B cell (primary cell): Measurements from ENCODE around the gene CDH12. TPM values are rescaled to one million over a fixed set of nuclear protein-coding genes. Genes with fewer than 3 reads are reported as not detected.

Source experiments
- ATAC-seq: fragments of 200-7000 bp; cut with Tn5 transposase; one replicate; pipeline ENCODE4 v1.10.0; 2021; ENCODE audit warnings: low read depth, mild to moderate bottlenecking, moderate number of reproducible peaks, moderate library complexity
- CTCF ChIA-PET: fragments of 350-600 bp; sonication (Branson Sonifier 250); formaldehyde crosslinking; loops from one replicate; lab custom pipeline; 2021; ENCODE audit warnings: antibody characterized with exemption, inconsistent platforms; lab: Charles Lee
- POLR2A ChIA-PET: fragments of 350-600 bp; sonication (Branson Sonifier 250); formaldehyde crosslinking; loops from one replicate; lab custom pipeline; 2021; ENCODE audit warnings: antibody characterized with exemption; lab: Charles Lee
- DNase-seq: peaks from one replicate; pipeline ENCODE4 v3.0.0; 2013
- H2AFZ ChIP-seq: 2 replicates; pipeline ENCODE4 v1.6.1; 2012; ENCODE audit warnings: mild to moderate bottlenecking, low read depth, low read length; ENCODE audit not compliant: insufficient read depth, poor library complexity, severe bottlenecking
- H3K27ac ChIP-seq, 2 donors: 1 replicate in 1 of 2; 2 replicates in 1 of 2; pipeline ENCODE4 v1.5.1; 2012 to 2013; ENCODE audit warnings: low read length in 2 of 2, mild to moderate bottlenecking in 2 of 2, moderate library complexity in 1 of 2
- H3K27me3 ChIP-seq, 4 experiments: fragments of 200-600 bp in 1 of 4; sonication (generic) in 1 of 4; replicated peaks in 1 of 4; 1 replicate in 2 of 4; 2 replicates in 2 of 4; pipeline versions ENCODE4 v1.6.1 to v1.7.0; 2013 to 2016; ENCODE audit warnings: low read length in 3 of 4, mild to moderate bottlenecking in 2 of 4, mixed read lengths in 1 of 4, moderate library complexity in 1 of 4; ENCODE audit not compliant: insufficient read depth in 4 of 4, control insufficient read depth in 3 of 4; ENCODE audit errors: control extremely low read depth in 1 of 4
- H3K36me3 ChIP-seq, 2 experiments: replicated peaks in 1 of 2; 1 replicate in 1 of 2; 2 replicates in 1 of 2; pipeline versions ENCODE4 v1.6.1 to v1.7.1; 2013; ENCODE audit warnings: low read length in 1 of 2; ENCODE audit not compliant: insufficient read depth in 2 of 2, control insufficient read depth in 1 of 2; ENCODE audit errors: control extremely low read depth in 1 of 2, extremely low read depth in 1 of 2
- H3K4me1 ChIP-seq, 2 donors: fragments of 200-600 bp in 1 of 2; sonication (generic) in 1 of 2; 1 replicate in 1 of 2; 2 replicates in 1 of 2; pipeline versions ENCODE4 v1.5.1 to v1.6.1; 2013 to 2017; ENCODE audit warnings: low read length in 2 of 2; ENCODE audit not compliant: control insufficient read depth in 2 of 2, insufficient read depth in 2 of 2
- H3K4me2 ChIP-seq: replicated peaks from 2 replicates; pipeline ENCODE3; 2012; ENCODE audit warnings: mild to moderate bottlenecking, low read depth, low read length; ENCODE audit not compliant: poor library complexity, severe bottlenecking
- H3K4me3 ChIP-seq, 5 experiments: fragments of 200-600 bp in 1 of 5; sonication (generic) in 1 of 5; 1 replicate in 3 of 5; 2 replicates in 2 of 5; pipeline versions ENCODE4 v1.5.1 to v1.7.0; 2011 to 2016; ENCODE audit warnings: low read length in 4 of 5, mild to moderate bottlenecking in 4 of 5, low read depth in 2 of 5, control low read depth in 1 of 5, moderate library complexity in 1 of 5; ENCODE audit not compliant: insufficient read depth in 1 of 5; ENCODE audit errors: control extremely low read depth in 1 of 5, extremely low read depth in 1 of 5
- H3K79me2 ChIP-seq: fragments of 200-600 bp; sonication (generic); one replicate; pipeline ENCODE4 v1.6.0; 2016; ENCODE audit warnings: low read length; ENCODE audit not compliant: control insufficient read depth, insufficient read depth
- H3K9ac ChIP-seq: fragments of 200-600 bp; sonication (generic); 2 replicates; pipeline ENCODE4 v1.6.1; 2017; ENCODE audit warnings: mild to moderate bottlenecking, low read length, moderate library complexity
- H3K9me3 ChIP-seq, 3 donors: one replicate each; pipeline versions ENCODE4 v1.6.1 to v1.7.1; 2013; ENCODE audit warnings: low read length in 2 of 3; ENCODE audit not compliant: control insufficient read depth in 2 of 3, insufficient read depth in 1 of 3; ENCODE audit errors: control extremely low read depth in 1 of 3
- H4K20me1 ChIP-seq: 2 replicates; pipeline ENCODE4 v1.6.0; 2012; ENCODE audit warnings: mild to moderate bottlenecking, low read length; ENCODE audit not compliant: insufficient read depth, control insufficient read depth, poor library complexity, severe bottlenecking
- H3K27ac Mint-ChIP-seq: one replicate; pipeline ENCODE4 v1.8.0; 2021; ENCODE audit warnings: mixed read lengths
- H3K27me3 Mint-ChIP-seq: one replicate; pipeline ENCODE4 v1.8.0; 2021; ENCODE audit warnings: mixed read lengths
- H3K4me1 Mint-ChIP-seq: one replicate; pipeline ENCODE4 v1.8.0; 2021; ENCODE audit warnings: mixed read lengths
- H3K4me3 Mint-ChIP-seq: one replicate; pipeline ENCODE4 v1.8.0; 2021; ENCODE audit warnings: mixed read lengths
- H3K9me3 Mint-ChIP-seq: one replicate; pipeline ENCODE4 v1.8.0; 2022; ENCODE audit warnings: mixed read lengths; ENCODE audit not compliant: insufficient read depth
- CTCF ChIP-seq: fragments of 200-600 bp; IDR thresholded peaks from one replicate; pipeline ENCODE4 v1.8.0; 2022; ENCODE audit warnings: antibody characterized with exemption, mild to moderate bottlenecking
- EZH2 ChIP-seq: IDR thresholded peaks from 2 replicates; pipeline ENCODE4 v1.6.1; 2012; ENCODE audit warnings: borderline replicate concordance, low read depth, mild to moderate bottlenecking, moderate library complexity, low read length; ENCODE audit not compliant: insufficient read depth, poor library complexity, severe bottlenecking
- WGBS: methylation state at CpG from one replicate; pipeline ENCODE4 v1.1.5; 2013; ENCODE audit warnings: missing lambda C conversion rate; ENCODE audit not compliant: insufficient coverage; 5-methylcytosine and 5-hydroxymethylcytosine counted together
- intact Hi-C: fragments of 100-400 bp; cut with micrococcal nuclease; formaldehyde crosslinking; loops from one replicate; pipeline ENCODE4 v1.10.0; 2022
- polyA plus RNA-seq: library from polyadenylated mRNA; depleted of rRNA; stranded (reverse); fragments of >200 nt; gene quantifications from 2 replicates; pipeline ENCODE4 v1.2.3, GENCODE V29; 2012
- total RNA-seq, 2 donors: library from RNA; stranded (reverse); fragments of 120-200 nt in 1 of 2; gene quantifications; 1 replicate in 1 of 2; 2 replicates in 1 of 2; pipeline versions ENCODE4 v1.2.3 to v1.2.4, GENCODE V29; 2013 to 2022

The CDH12 gene
- total and polyA plus RNA-seq, 2 donors (not counting 1 experiment from before 2014, with no cell fraction given) = not detected

GRCh38 chr5:22470408-22470807 is 382.7 kb downstream of the CDH12 start:
- ATAC-seq (no peak), DNase-seq (no peak)
- H3K79me2 ChIP-seq = no peaks in the 10 kb centered on the region
- no peak overlapping the region for H3K27ac ChIP-seq
- H3K4me2 ChIP-seq = no peak overlapping the region
- 100% methylated on average over 1 of the region's 3 CpGs for WGBS
- H3K27me3 ChIP-seq = no peaks in the 10 kb centered on the region
- CTCF ChIA-PET = no interaction called here
- no peak overlapping the region for H3K9ac ChIP-seq
- intact Hi-C loops = no loop called here
- no peaks in the 10 kb centered on the region for H3K4me1 ChIP-seq
- no peaks in the 10 kb centered on the region for H3K36me3 ChIP-seq
- no peaks in the 10 kb centered on the region for H4K20me1 ChIP-seq
- no peak overlapping the region for H3K4me3 ChIP-seq
- H2AFZ ChIP-seq = no peak overlapping the region
- H3K9me3 ChIP-seq = no peaks in the 10 kb centered on the region
- H3K4me1 Mint-ChIP-seq = no peaks in the 10 kb centered on the region
- TF ChIP-seq EZH2 (no peak), CTCF (no peak)
- H3K9me3 Mint-ChIP-seq = peaks cover 6% of the 10 kb centered on the region
- H3K27me3 Mint-ChIP-seq = no peaks in the 10 kb centered on the region
- no peak overlapping the region for H3K4me3 Mint-ChIP-seq
- POLR2A ChIA-PET = no interaction called here
- no peak overlapping the region for H3K27ac Mint-ChIP-seq

GRCh38 chr5:22465616-22466015 is 387.5 kb downstream of the CDH12 start:
- 90% methylated on average over 1 of the region's 1 CpG for WGBS
- no peak overlapping the region for H3K4me3 ChIP-seq
- ChIA-PET CTCF (no interaction called here), POLR2A (no interaction called here)
- H3K9ac ChIP-seq = no peak overlapping the region
- H3K79me2 ChIP-seq = no peaks in the 10 kb centered on the region
- no peak for TF ChIP-seq CTCF
- no peak for TF ChIP-seq EZH2
- no peaks in the 10 kb centered on the region for H3K9me3 ChIP-seq
- no peaks in the 10 kb centered on the region for H4K20me1 ChIP-seq
- Mint-ChIP-seq H3K27me3 (no peaks in the 10 kb centered on the region), H3K4me1 (no peaks in the 10 kb centered on the region), H3K9me3 (peaks cover 6% of the 10 kb centered on the region), H3K4me3 (no peak overlapping the region), H3K27ac (no peak overlapping the region)
- H3K4me2 ChIP-seq = no peak overlapping the region
- no peaks in the 10 kb centered on the region for H3K27me3 ChIP-seq
- H3K4me1 ChIP-seq = no peaks in the 10 kb centered on the region
- H3K36me3 ChIP-seq = no peaks in the 10 kb centered on the region
- no peak overlapping the region for H2AFZ ChIP-seq
- no peak for ATAC-seq
- intact Hi-C loops = no loop called here
- no peak overlapping the region for H3K27ac ChIP-seq
- DNase-seq = no peak
